ENCODE measurements around the gene BROX. TPM values are rescaled to one million over a fixed set of nuclear protein-coding genes. Genes with fewer than 3 reads are reported as not detected.
"Not testable (repeated sequence)": the region's sequence is repeated elsewhere in the genome, so short reads cannot be mapped to it uniquely, and the experiment has no call there.

BROX gene
- polyA plus RNA-seq, 1 donor (not counting 4 experiments of a cell fraction or from before 2014, with no cell fraction given), result 9.6 TPM

DNA sequence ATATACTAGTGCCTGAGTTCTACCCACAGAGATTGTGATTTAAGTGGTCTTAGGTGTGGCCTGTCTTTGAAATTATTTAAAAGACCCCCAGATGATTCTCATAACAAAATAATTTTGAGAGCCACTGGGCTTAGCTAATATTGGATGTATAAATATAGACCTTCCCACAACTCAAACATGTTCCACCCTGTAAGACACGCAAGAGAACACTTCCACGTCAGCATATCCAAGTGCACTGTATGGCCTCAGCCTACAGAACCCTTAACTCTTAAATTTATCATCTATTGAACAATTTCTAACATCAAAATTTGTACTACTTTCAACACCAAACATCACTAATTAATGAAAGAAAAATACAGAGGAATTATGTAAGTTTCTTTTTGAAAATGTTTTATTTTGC is 27.1 kb downstream of the BROX start:
- dilution Hi-C loops (cut with MboI; ENCODE audit: extremely low pct_ligation_motif_present, low sequenced_read_pairs), result no loop called here
- Histone ChIP-seq H3K4me1 (ENCODE audit: control insufficient read depth, extremely low read depth, insufficient read depth, low read length) (no peaks in the 10 kb centered on the region), H3K9me1 (ENCODE audit: control insufficient read depth, extremely low read depth, insufficient read depth, low read length) (no peaks in the 10 kb centered on the region), H2AFZ (ENCODE audit: control insufficient read depth, low read length) (no peak overlapping the region), H4K20me1 (ENCODE audit: control insufficient read depth, extremely low read depth, insufficient read depth, low read length) (no peaks in the 10 kb centered on the region), H3K9ac (ENCODE audit: control insufficient read depth, extremely low read depth, insufficient read depth, low read length) (no peak overlapping the region), H3K27me3 (ENCODE audit: control insufficient read depth, extremely low read depth, insufficient read depth, low read length) (no peaks in the 10 kb centered on the region), H3K4me3 (ENCODE audit: control insufficient read depth in 2 of 3, extremely low read depth in 1 of 3, insufficient read depth in 2 of 3, low read depth in 1 of 3, low read length in 3 of 3) (no peak overlapping the region), H3K36me3 (ENCODE audit: control insufficient read depth in 2 of 2, extremely low read depth in 1 of 2, insufficient read depth in 2 of 2, low read length in 2 of 2) (no peaks in the 10 kb centered on the region), H3K9me3 (ENCODE audit: control insufficient read depth, low read depth, low read length) (no peaks in the 10 kb centered on the region), H3K4me2 (ENCODE audit: control insufficient read depth, extremely low read depth, insufficient read depth, low read depth, low read length) (no peak overlapping the region), H3K79me2 (ENCODE audit: control insufficient read depth, insufficient read depth, low read length) (no peaks in the 10 kb centered on the region), H3K27ac (ENCODE audit: control insufficient read depth, insufficient read depth, low read length) (no peak overlapping the region)
- FAIRE-seq (no peak), DNase-seq (ENCODE audit: low read depth, low spot score) (no peak)
- no peak for TF ChIP-seq EZH2 (IDR thresholded peaks at IDR 0.05; ENCODE audit: low read length)
- no peak for TF ChIP-seq CTCF (optimal IDR thresholded peaks at IDR 0.05 in 1 of 3, IDR thresholded peaks at IDR 0.05 in 1 of 3, conservative IDR thresholded peaks at IDR 0.05 in 1 of 3; ENCODE audit: extremely low read depth in 1 of 3, insufficient read depth in 2 of 3, low read length in 3 of 3)

GRCh38 chr1:222739929-222740328 is 27.6 kb downstream of the BROX start:
- no peaks in the 10 kb centered on the region for H3K9me1 ChIP-seq (ENCODE audit: control insufficient read depth, extremely low read depth, insufficient read depth, low read length)
- H2AFZ ChIP-seq (ENCODE audit: control insufficient read depth, low read length), result no peak overlapping the region
- H3K4me1 ChIP-seq (ENCODE audit: control insufficient read depth, extremely low read depth, insufficient read depth, low read length), result no peaks in the 10 kb centered on the region
- no peaks in the 10 kb centered on the region for H3K79me2 ChIP-seq (ENCODE audit: control insufficient read depth, insufficient read depth, low read length)
- H3K9me3 ChIP-seq (ENCODE audit: control insufficient read depth, low read depth, low read length), result no peaks in the 10 kb centered on the region
- TF ChIP-seq EZH2 (IDR thresholded peaks at IDR 0.05; ENCODE audit: low read length), result no peak
- no peak for TF ChIP-seq CTCF (optimal IDR thresholded peaks at IDR 0.05 in 1 of 3, IDR thresholded peaks at IDR 0.05 in 1 of 3, conservative IDR thresholded peaks at IDR 0.05 in 1 of 3; ENCODE audit: extremely low read depth in 1 of 3, insufficient read depth in 2 of 3, low read length in 3 of 3)
- FAIRE-seq (no peak), DNase-seq (ENCODE audit: low read depth, low spot score) (no peak)
- H3K27ac ChIP-seq (ENCODE audit: control insufficient read depth, insufficient read depth, low read length), result no peak overlapping the region
- dilution Hi-C loops (cut with MboI; ENCODE audit: extremely low pct_ligation_motif_present, low sequenced_read_pairs), result no loop called here
- no peaks in the 10 kb centered on the region for H3K27me3 ChIP-seq (ENCODE audit: control insufficient read depth, extremely low read depth, insufficient read depth, low read length)
- no peaks in the 10 kb centered on the region for H4K20me1 ChIP-seq (ENCODE audit: control insufficient read depth, extremely low read depth, insufficient read depth, low read length)
- H3K4me3 ChIP-seq (ENCODE audit: control insufficient read depth in 2 of 3, extremely low read depth in 1 of 3, insufficient read depth in 2 of 3, low read depth in 1 of 3, low read length in 3 of 3), result no peak overlapping the region
- H3K9ac ChIP-seq (ENCODE audit: control insufficient read depth, extremely low read depth, insufficient read depth, low read length), result no peak overlapping the region
- no peaks in the 10 kb centered on the region for H3K36me3 ChIP-seq (ENCODE audit: control insufficient read depth in 2 of 2, extremely low read depth in 1 of 2, insufficient read depth in 2 of 2, low read length in 2 of 2)
- H3K4me2 ChIP-seq (ENCODE audit: control insufficient read depth, extremely low read depth, insufficient read depth, low read depth, low read length), result no peak overlapping the region

- H3K9me3 ChIP-seq (ENCODE audit: control insufficient read depth, low read depth, low read length); H3K9me1 ChIP-seq (ENCODE audit: control insufficient read depth, extremely low read depth, insufficient read depth, low read length); H3K27me3 ChIP-seq (ENCODE audit: control insufficient read depth, extremely low read depth, insufficient read depth, low read length); H3K4me3 ChIP-seq (ENCODE audit: control insufficient read depth in 2 of 3, extremely low read depth in 1 of 3, insufficient read depth in 2 of 3, low read depth in 1 of 3, low read length in 3 of 3); DNase-seq (ENCODE audit: low read depth, low spot score); H3K27ac ChIP-seq (ENCODE audit: control insufficient read depth, insufficient read depth, low read length); H4K20me1 ChIP-seq (ENCODE audit: control insufficient read depth, extremely low read depth, insufficient read depth, low read length); H2AFZ ChIP-seq (ENCODE audit: control insufficient read depth, low read length); H3K79me2 ChIP-seq (ENCODE audit: control insufficient read depth, insufficient read depth, low read length); H3K4me2 ChIP-seq (ENCODE audit: control insufficient read depth, extremely low read depth, insufficient read depth, low read depth, low read length); dilution Hi-C loops (cut with MboI; ENCODE audit: extremely low pct_ligation_motif_present, low sequenced_read_pairs); H3K36me3 ChIP-seq (ENCODE audit: control insufficient read depth in 2 of 2, extremely low read depth in 1 of 2, insufficient read depth in 2 of 2, low read length in 2 of 2); H3K9ac ChIP-seq (ENCODE audit: control insufficient read depth, extremely low read depth, insufficient read depth, low read length); FAIRE-seq; H3K4me1 ChIP-seq (ENCODE audit: control insufficient read depth, extremely low read depth, insufficient read depth, low read length): not testable (repeated sequence)
These were observed 29.5 kb downstream of the BROX start for GRCh38 chr1:222741630-222742457.

Measured in keratinocyte (primary cell).